Middle frontal gyrus (tissue), 1 donor: ENCODE measurements around the gene SMIM38.

Source experiments
- DNase-seq: peaks from one replicate; pipeline ENCODE4 v3.0.0-alpha.2; 2015; ENCODE audit warnings: low spot score; ENCODE audit errors: extremely low spot score

Gene SMIM38

DNA sequence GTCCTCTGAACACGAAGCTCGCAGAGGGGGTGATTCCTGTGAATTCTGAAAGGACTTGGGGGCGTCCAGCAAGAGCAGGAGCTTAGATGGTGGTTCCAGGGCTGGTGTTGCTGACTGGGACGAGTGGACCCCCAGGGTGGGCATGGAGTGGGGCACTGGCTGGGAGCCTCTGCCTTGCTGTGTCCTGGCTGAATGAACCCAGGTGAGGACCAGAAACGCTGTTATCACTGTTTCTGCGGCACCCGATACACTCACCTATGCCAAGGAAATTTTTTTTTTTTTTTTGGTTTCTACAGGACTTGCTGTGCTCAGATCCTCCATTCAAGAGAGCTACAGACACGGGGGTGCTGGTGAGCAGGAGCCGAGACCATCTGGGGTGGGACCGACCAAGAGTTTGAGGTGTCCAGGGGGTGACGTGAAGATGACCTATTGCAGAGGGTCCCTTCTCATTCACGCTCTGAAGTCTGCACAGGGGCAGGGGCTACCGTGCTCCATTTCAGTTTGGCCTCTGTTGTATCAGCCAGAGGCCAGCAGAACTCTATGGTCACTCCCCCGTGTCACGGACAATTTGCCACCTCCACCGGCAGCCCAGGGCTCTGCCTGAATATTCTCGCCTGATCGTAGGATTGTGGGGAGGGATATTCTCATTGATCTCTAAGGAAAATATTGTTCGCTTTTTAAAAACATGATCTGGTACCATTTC lies 3.6 kb downstream of the SMIM38 start:
- no peak for DNase-seq

- DNase-seq, result no peak
Observed at GRCh38 chr11:69160296-69161116, 4.8 kb downstream of the SMIM38 start.

DNA sequence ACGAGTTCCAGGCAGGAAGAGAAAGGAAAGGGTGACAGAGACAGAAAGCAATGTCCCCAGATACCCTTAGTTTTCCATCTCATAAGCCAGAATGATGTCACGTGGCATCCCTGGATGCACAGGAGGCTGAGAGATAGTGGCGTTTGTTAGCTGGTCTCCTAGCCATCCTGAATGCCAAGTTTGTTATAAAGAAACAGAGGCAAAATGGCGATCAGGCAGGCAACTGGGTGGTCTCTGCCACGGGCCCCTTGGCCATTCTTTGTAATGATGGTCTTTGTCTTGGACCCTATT lies 5.3 kb downstream of the SMIM38 start:
- no peak for DNase-seq

- DNase-seq, result no peak
Observed at GRCh38 chr11:69162505-69162904, 6.8 kb downstream of the SMIM38 start.

DNA sequence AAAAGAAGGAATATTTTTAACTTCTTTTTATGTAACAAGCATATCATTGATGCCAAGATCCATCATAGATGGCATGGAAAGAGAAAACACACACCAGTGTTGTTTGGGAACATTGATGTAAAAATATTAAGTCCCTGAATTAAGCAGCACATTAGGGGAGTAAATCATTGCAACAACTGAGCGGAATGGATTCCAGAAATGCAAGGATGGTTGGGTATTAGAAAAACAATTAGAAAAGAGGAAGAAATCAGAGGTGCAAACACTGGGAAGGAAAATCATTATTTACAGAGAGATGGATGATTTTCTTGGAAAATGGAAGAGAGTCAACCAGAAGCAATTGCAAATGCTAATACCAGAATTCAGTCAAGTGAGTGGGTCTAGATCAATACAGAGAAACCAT lies 8.1 kb downstream of the SMIM38 start:
- DNase-seq, result no peak

DNA sequence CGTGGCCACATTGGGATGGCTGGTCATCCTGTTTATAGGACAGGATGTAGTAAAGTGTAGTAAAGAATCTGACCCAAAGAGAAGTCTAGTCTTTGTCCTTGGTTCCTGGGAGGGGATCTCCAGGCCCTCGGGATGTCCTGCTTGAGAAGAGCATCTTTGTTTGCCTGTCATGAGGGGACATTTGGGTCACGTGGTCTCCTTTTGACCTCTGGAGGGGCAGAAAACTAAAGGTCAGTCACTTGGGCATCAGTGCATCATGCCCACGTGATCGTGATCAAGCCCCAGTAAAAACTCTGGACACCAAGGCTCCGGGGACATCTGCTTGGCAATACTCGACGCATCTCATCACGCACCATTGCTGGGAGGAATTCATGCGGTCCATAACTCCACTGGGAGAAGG lies 9.1 kb downstream of the SMIM38 start:
- no peak for DNase-seq

DNA sequence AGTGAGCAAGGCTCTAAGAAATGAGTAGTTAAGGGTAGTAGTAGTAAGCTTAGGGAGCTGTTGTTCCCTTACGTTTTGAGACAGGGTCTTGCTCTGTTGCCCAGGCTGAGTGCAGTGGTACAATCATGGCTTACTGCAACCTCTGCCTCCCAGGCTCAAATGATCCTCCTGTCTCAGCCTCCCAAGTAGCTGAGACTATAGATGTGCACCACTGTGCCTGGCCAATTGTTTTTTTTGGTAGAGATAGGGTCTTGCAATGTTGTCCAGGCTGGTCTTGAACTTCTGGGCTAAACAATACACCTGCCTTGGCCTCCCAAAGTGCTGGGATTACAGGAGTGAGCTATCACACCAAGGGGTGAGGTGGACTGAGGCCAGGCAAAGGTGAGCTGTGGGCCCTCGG lies 10.0 kb downstream of the SMIM38 start:
- no peak for DNase-seq

DNA sequence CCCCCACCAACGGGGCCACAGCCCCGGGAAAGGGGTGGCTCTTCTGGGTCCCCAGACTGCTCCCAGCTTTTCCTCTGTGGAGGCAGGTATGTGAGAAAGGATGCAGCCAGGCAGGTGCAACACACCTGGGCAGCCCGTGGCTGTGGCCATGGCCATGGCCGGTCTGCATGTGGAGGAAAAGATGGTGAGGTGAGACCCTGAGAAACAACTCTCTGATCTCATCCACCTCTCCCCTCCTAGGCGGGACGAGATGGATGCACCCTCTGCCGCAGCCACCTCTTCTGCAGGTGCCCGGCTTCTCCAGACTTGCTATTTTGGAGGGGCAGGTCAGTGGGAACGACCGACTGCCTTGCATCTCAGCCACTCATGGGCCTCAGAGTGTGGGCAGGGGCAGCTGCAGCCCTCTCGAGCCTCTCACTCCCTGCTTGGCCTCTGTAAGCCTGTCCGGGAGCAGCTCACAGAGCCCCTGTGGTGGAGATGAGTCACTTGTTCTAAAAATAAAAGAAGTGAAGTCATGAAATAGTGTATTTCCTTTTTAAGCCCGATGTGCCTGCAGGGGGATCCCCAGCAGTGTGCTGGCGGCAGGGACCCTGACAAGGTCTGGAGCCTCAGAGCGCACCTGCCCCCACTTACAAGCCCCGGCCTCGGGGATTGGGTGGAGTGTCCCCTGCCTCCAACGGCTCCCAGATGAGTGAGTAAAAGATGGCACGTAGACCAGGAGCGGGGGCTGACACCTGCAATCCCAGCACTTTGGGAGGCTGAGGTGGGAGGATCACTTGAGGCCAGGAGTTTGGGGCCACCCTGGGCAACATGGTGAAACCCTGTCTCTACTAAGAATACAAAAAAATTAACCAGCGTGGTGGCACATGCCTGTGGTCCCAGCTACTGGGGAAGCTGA lies 10.7 kb downstream of the SMIM38 start:
- DNase-seq, result no peak

DNA sequence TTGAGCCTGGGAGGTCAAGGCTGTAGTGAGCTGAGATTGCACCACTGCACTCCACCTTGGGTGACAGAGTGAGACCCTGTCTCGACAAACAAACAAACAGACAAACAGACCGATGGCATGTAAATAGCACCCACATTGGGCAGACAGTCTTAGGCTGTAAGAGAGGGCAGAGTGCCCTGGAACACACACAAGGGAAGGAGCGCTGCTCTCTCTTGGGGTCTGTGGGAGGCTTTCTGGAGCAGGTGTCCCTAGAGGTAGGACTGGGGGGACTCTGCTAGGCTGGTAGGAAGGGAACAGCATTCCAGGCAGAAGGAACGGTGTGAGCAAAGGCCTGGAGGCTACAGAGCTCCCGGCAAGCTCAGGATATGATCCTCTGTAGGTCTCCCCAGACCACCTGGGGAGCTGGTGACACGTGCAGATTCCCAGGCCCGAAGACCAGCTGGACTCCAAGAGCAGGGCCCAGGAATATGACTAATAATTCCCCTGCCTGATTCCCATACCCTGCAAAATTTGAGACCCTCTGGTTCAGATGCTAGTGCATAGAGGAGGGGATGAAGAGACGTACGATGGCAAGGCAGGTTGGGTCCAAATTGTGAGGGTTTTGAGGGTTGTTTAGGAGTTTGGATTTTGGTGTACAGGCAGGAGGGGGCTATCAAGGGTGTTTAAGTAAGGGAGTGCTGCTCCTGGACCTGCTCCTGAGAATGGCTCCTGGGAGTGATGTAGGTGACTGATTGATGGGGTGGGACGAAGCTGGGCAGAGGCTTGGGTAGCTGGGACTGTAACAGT lies 11.6 kb downstream of the SMIM38 start:
- no peak for DNase-seq

DNA sequence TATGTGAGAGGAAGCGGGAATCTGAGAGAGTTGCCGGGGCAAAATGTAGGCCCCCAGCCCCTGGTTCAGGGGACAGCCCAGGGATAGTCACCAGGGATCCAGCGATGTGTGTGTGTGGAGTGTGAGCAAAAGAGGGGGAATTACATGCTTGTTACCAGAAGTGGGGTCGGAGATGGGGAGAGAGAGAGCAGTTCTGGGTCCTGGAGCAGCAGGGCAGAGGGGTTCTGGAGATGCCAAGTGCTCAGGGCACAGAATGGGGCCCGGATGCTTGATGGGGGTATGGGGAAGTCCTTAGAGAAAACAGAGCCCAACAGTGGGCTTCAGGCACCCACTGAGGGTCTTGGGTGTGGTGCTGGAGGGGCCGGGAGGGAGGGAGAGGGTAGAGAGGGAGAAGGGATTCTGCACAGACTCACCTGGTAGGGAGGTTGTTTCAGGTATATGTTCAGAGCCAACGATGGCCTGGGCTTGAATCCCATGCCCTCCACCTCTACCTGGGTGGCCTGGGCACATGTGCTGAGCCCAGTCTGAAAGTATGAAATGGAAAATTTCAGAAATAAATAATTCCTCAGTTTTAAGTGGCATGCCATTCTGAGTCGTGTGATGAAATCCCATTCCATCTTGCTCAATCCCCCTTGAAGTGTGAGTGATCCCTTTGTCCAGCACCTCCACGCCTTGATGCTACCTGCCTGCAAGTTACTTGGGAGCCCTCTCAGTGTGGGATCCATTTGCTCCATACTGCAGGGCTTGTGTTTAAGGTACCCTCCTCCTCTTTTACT lies 12.4 kb downstream of the SMIM38 start:
- DNase-seq, result no peak

DNA sequence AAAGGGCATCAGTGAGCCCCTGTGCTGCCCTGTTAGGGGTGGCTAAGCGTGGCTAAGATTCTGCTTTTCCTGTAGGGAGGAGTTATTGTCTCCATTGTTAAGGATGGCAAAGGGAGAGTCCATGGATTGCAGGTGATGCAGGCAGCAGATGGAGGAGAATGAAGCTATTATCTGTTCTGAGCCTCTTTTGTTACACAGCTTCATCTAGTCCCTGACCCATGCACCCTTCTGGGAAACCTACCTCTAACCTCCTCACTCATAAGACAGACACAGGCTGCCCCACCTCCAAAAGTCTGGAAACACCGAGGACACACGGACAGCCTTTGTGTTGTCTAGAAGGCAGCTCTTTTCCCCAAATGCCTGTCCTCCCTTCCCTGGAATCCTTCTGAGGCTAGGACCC lies 13.7 kb downstream of the SMIM38 start:
- DNase-seq, result no peak

DNA sequence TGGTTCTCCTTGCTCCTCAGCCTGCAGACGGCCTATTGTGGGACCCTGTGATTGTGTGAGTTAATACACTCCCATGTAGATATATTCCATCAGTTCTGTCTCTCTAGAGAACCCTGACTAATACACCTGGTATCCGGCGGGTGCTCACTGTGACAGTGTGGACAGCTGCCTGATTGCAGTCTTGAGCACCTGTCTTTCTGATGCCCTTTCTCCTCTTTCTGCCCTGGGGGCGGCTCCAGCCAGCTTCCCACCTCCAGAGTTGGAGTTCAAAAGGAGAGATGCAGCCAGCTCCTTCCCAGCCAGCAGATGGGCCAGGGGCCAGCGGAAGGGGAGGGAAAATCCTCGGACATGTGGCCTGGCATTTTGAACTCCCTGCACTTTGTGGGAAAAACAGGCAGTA lies 15.0 kb downstream of the SMIM38 start:
- no peak for DNase-seq

- DNase-seq, result no peak
Observed at GRCh38 chr11:69171476-69172240, 15.9 kb downstream of the SMIM38 start.

GRCh38 chr11:69172674-69173073 lies 16.9 kb downstream of the SMIM38 start:
- DNase-seq, result no peak

DNA sequence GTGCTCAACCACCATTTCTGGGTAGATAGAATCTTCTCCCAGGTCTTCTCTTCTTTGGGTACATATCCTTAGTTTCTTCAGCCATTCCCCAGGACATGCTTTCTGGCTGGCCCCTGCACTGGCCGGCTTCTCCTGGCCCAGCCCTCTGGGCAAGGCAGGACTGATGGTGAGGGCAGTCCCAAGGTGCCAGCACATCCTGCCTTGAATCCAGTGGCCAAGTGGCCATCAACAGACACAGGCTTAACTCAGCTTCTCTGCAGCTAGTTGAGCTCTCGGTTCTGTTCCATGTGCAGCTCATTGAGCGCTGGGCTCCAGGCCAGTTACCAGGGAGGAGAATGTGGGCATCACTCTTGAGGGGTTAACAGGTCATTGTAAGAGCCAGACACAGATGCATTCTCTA lies 17.6 kb downstream of the SMIM38 start:
- DNase-seq, result no peak

DNA sequence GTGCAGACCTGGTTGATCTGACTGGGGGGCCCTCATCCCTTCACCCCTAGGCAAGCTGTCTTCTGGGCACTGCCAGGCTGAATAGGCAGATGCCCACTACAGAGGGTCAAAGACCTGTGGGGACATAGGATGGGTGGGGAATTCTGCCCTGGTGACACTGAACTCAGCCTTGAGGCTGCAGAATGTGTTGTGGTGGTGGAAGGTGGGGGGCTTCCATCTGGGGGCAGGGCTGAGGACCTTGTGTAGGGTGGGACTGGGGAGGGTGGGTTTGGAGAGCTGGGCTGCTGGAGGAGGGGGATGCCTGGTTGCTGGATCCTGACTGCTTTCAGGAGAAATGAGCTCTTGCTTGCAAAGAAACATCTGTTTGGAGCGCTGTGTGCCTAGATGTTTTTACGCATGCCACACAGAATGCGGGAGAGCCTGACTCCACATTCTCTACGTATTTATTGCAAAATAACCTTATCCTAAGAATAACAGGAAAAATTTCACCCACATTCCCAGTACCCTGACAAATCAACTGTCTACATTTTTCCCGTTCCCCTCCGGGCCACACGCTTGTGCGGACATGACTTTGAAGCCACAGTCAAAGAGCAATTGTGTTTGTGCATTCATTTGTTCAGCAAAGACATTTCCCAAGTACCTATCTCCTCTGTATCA lies 18.3 kb downstream of the SMIM38 start:
- DNase-seq, result no peak

GRCh38 chr11:69174841-69175240 lies 19.1 kb downstream of the SMIM38 start:
- no peak for DNase-seq

GRCh38 chr11:69178819-69179482 lies 23.2 kb downstream of the SMIM38 start:
- DNase-seq, result no peak

GRCh38 chr11:69180226-69180625 lies 24.5 kb downstream of the SMIM38 start:
- DNase-seq, result no peak
